MM.1S (cell line): Measurements from ENCODE around the gene SPATC1L.
"Not testable (repeated sequence)": the region's sequence is repeated elsewhere in the genome, so short reads cannot be mapped to it uniquely, and the experiment has no call there.

Experiments used
- DNase-seq: peaks from one replicate; pipeline ENCODE4 v3.0.0-alpha.2; 2015
- H2AFZ ChIP-seq: fragments of 300-600 bp; sonication (generic); 2 replicates; pipeline ENCODE4 v1.6.0; 2016; ENCODE audit warnings: antibody characterized with exemption, low read length
- H3F3A ChIP-seq: fragments of 300-600 bp; sonication (generic); 2 replicates; pipeline ENCODE4 v1.6.1; 2016; ENCODE audit warnings: mild to moderate bottlenecking, antibody characterized with exemption, low read length, moderate library complexity, mixed read lengths; ENCODE audit not compliant: insufficient read depth
- H3K27ac ChIP-seq: fragments of 300-600 bp; sonication (generic); 2 replicates; pipeline ENCODE4 v1.5.1; 2016; ENCODE audit warnings: mild to moderate bottlenecking, low read length
- H3K27me3 ChIP-seq: fragments of 300-600 bp; sonication (generic); replicated peaks from 2 replicates; pipeline ENCODE4 v1.6.0; 2016; ENCODE audit warnings: low read length; ENCODE audit not compliant: insufficient read depth
- H3K36me3 ChIP-seq: fragments of 300-600 bp; sonication (generic); replicated peaks from 2 replicates; pipeline ENCODE4 v1.6.1; 2016; ENCODE audit warnings: mild to moderate bottlenecking, low read length, mixed read lengths; ENCODE audit not compliant: insufficient read depth
- H3K4me1 ChIP-seq: fragments of 300-600 bp; sonication (generic); 2 replicates; pipeline ENCODE4 v1.6.1; 2016; ENCODE audit warnings: low read length, mixed read lengths
- H3K4me2 ChIP-seq: fragments of 300-600 bp; sonication (generic); 2 replicates; pipeline ENCODE4 v1.6.0; 2016; ENCODE audit warnings: low read depth, low read length
- H3K4me3 ChIP-seq: fragments of 300-600 bp; sonication (generic); 2 replicates; pipeline ENCODE4 v1.5.1; 2016; ENCODE audit warnings: low read length, mixed read lengths
- H3K79me2 ChIP-seq: fragments of 300-600 bp; sonication (generic); 2 replicates; pipeline ENCODE4 v1.6.1; 2016; ENCODE audit warnings: mixed run types, low read length, mixed read lengths
- H3K9ac ChIP-seq: fragments of 300-600 bp; sonication (generic); 2 replicates; pipeline ENCODE4 v1.6.1; 2016; ENCODE audit warnings: low read length, mixed read lengths
- H3K9me2 ChIP-seq: fragments of 300-600 bp; sonication (generic); replicated peaks from 2 replicates; pipeline ENCODE4 v1.6.1; 2016; ENCODE audit warnings: mild to moderate bottlenecking, low read length, mixed read lengths; ENCODE audit not compliant: insufficient read depth
- H3K9me3 ChIP-seq: fragments of 300-600 bp; sonication (generic); replicated peaks from 2 replicates; pipeline ENCODE4 v1.6.1; 2016; ENCODE audit warnings: mild to moderate bottlenecking, low read length, mixed read lengths; ENCODE audit not compliant: insufficient read depth
- H4K20me1 ChIP-seq: fragments of 300-600 bp; sonication (generic); 2 replicates; pipeline ENCODE4 v1.6.1; 2016; ENCODE audit warnings: mild to moderate bottlenecking, low read length, moderate library complexity, mixed read lengths; ENCODE audit not compliant: insufficient read depth
- EZH2 ChIP-seq: fragments of 300-600 bp; sonication (generic); optimal IDR thresholded peaks from 2 replicates; pipeline ENCODE3; 2017; ENCODE audit warnings: low read depth, mild to moderate bottlenecking, antibody characterized with exemption, low read length, mixed read lengths
- EZH2phosphoT487 ChIP-seq: fragments of 300-600 bp; sonication (generic); IDR thresholded peaks from 2 replicates; pipeline ENCODE4 v1.6.1; 2018; ENCODE audit warnings: antibody characterized with exemption, low read length
- TF ChIP-seq, protein P1 (sequence below): fragments of 300-600 bp; sonication (generic); IDR thresholded peaks from 2 replicates; pipeline ENCODE4 v1.5.1; 2016; ENCODE audit warnings: antibody characterized with exemption, low read length, mixed read lengths

The SPATC1L gene

GRCh38 chr21:46205766-46206162 lies 21.5 kb upstream of the SPATC1L start:
- Histone ChIP-seq H3F3A (no peaks in the 10 kb centered on the region), H3K36me3 (peaks cover 13% of the 10 kb centered on the region), H3K4me2 (no peak overlapping the region), H3K27me3 (no peaks in the 10 kb centered on the region), H3K4me1 (no peaks in the 10 kb centered on the region), H3K79me2 (no peaks in the 10 kb centered on the region), H3K9me2 (no peaks in the 10 kb centered on the region), H3K9ac (no peak overlapping the region), H2AFZ (no peak overlapping the region), H3K9me3 (no peaks in the 10 kb centered on the region), H4K20me1 (no peaks in the 10 kb centered on the region), H3K27ac (no peak overlapping the region), H3K4me3 (no peak overlapping the region)
- TF ChIP-seq EZH2phosphoT487 = no peak
- DNase-seq = no peak

GRCh38 chr21:46205166-46205565 lies 20.9 kb upstream of the SPATC1L start:
- Histone ChIP-seq H3K36me3 (peaks cover 18% of the 10 kb centered on the region), H3K4me3 (no peak overlapping the region)

DNA sequence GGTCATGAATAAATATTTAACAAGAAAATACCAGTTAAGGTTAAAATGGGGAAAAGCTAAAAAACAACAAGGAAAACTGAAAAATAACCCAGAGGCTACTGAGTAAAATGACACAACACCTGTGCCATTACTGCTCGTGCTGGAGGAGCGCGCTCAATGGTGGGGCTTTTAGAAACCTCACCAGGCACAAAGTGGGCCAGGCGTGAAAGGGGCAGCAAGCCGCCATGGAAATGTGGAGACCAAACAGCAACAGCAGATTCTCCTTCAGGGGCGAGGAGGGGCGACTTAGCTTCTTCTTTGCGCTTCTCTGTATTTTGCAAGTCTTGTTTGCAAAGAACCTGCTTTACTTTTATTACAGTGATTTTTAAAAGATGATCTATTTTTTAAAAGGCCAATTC lies 18.9 kb upstream of the SPATC1L start:
- H3K4me3 ChIP-seq = no peak overlapping the region
- H3K36me3 ChIP-seq = peaks cover 18% of the 10 kb centered on the region
- H3K27me3 ChIP-seq = no peaks in the 10 kb centered on the region
- no peaks in the 10 kb centered on the region for H3F3A ChIP-seq
- H4K20me1 ChIP-seq = no peaks in the 10 kb centered on the region
- DNase-seq = no peak
- no peaks in the 10 kb centered on the region for H3K79me2 ChIP-seq
- H3K9ac ChIP-seq = no peak overlapping the region
- H3K27ac ChIP-seq = no peak overlapping the region
- H3K9me3 ChIP-seq = no peaks in the 10 kb centered on the region
- H3K9me2 ChIP-seq = no peaks in the 10 kb centered on the region
- H3K4me1 ChIP-seq = no peaks in the 10 kb centered on the region
- no peak overlapping the region for H3K4me2 ChIP-seq
- H2AFZ ChIP-seq = no peak overlapping the region
- TF ChIP-seq, protein P1, sequence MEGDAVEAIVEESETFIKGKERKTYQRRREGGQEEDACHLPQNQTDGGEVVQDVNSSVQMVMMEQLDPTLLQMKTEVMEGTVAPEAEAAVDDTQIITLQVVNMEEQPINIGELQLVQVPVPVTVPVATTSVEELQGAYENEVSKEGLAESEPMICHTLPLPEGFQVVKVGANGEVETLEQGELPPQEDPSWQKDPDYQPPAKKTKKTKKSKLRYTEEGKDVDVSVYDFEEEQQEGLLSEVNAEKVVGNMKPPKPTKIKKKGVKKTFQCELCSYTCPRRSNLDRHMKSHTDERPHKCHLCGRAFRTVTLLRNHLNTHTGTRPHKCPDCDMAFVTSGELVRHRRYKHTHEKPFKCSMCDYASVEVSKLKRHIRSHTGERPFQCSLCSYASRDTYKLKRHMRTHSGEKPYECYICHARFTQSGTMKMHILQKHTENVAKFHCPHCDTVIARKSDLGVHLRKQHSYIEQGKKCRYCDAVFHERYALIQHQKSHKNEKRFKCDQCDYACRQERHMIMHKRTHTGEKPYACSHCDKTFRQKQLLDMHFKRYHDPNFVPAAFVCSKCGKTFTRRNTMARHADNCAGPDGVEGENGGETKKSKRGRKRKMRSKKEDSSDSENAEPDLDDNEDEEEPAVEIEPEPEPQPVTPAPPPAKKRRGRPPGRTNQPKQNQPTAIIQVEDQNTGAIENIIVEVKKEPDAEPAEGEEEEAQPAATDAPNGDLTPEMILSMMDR = no peak
- TF ChIP-seq EZH2 = no peak
- no peak for TF ChIP-seq EZH2phosphoT487

More at GRCh38 chr21:46205166-46205565, 20.9 kb upstream of the SPATC1L start:
- H3K27ac ChIP-seq = no peak overlapping the region
- no peaks in the 10 kb centered on the region for H3K9me2 ChIP-seq
- H3K27me3 ChIP-seq = no peaks in the 10 kb centered on the region
- H3K9me3 ChIP-seq = no peaks in the 10 kb centered on the region
- H4K20me1 ChIP-seq = no peaks in the 10 kb centered on the region
- H3K79me2 ChIP-seq = no peaks in the 10 kb centered on the region
- TF ChIP-seq, protein P1 = no peak
- TF ChIP-seq EZH2 = no peak
- no peak for TF ChIP-seq EZH2phosphoT487
- DNase-seq = no peak
- H3K4me2 ChIP-seq = no peak overlapping the region
- no peaks in the 10 kb centered on the region for H3F3A ChIP-seq
- H3K9ac ChIP-seq = no peak overlapping the region
- H2AFZ ChIP-seq = no peak overlapping the region
- no peaks in the 10 kb centered on the region for H3K4me1 ChIP-seq

DNA sequence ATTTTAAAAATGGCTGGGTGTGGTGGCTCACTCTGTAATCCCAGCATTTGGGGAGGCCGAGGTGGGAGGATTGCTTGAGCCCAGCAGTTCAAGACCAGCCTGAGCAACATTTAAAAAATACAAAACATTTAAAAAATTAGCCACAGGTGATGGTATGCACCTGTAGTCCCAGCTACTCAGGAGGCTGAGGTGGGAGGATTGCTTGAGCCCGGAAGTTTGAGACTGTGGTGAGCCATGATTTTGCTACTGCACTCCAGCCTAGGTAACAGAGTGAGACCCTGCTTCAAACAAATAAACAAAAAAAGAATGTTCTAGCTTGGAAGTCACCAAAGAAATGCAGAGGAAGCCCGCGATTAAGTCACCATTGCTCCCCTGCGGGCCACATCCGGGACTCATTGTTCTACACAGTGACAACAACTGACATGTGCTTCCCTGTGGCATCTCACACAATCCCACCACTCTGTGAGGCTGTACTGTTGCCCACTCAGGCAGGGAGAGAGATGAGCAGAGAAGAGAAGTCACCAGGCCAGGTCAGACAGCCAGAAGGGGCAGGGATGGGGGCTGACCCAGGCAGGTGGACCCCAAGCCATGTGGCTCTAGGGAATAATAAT lies 18.4 kb upstream of the SPATC1L start:
- Histone ChIP-seq H3K27ac (no peak overlapping the region), H3K4me2 (no peak overlapping the region), H3F3A (no peaks in the 10 kb centered on the region), H3K27me3 (no peaks in the 10 kb centered on the region), H3K9me2 (no peaks in the 10 kb centered on the region), H2AFZ (no peak overlapping the region), H3K9ac (no peak overlapping the region), H4K20me1 (no peaks in the 10 kb centered on the region), H3K79me2 (no peaks in the 10 kb centered on the region), H3K4me3 (no peak overlapping the region), H3K36me3 (peaks cover 18% of the 10 kb centered on the region), H3K9me3 (no peaks in the 10 kb centered on the region), H3K4me1 (no peaks in the 10 kb centered on the region)
- no peak for DNase-seq
- TF ChIP-seq EZH2phosphoT487 = no peak
- TF ChIP-seq, protein P1 = no peak
- no peak for TF ChIP-seq EZH2

- H3K79me2 ChIP-seq = not testable (repeated sequence)
These were observed 16.9 kb upstream of the SPATC1L start for GRCh38 chr21:46200877-46201803.

More at GRCh38 chr21:46200877-46201803, 16.9 kb upstream of the SPATC1L start:
- H3K4me3 ChIP-seq, H2AFZ ChIP-seq, H3K27me3 ChIP-seq, H3K9me3 ChIP-seq, H4K20me1 ChIP-seq, H3F3A ChIP-seq, H3K4me1 ChIP-seq, H3K9ac ChIP-seq, H3K27ac ChIP-seq, DNase-seq, H3K4me2 ChIP-seq, H3K9me2 ChIP-seq: not testable (repeated sequence)
- H3K36me3 ChIP-seq = peaks cover 23% of the 10 kb centered on the region
